GM21717 (cell line): ENCODE measurements around the gene SLC45A3.
"Not testable (repeated sequence)": the region's sequence is repeated elsewhere in the genome, so short reads cannot be mapped to it uniquely, and the experiment has no call there.

Experiments used
- ATAC-seq: cut with Tn5 transposase; IDR thresholded peaks from one replicate; pipeline ENCODE4 v1.9.1; 2021; ENCODE audit warnings: mild to moderate bottlenecking, moderate library complexity; ENCODE audit not compliant: unreplicated experiment

The SLC45A3 gene

DNA sequence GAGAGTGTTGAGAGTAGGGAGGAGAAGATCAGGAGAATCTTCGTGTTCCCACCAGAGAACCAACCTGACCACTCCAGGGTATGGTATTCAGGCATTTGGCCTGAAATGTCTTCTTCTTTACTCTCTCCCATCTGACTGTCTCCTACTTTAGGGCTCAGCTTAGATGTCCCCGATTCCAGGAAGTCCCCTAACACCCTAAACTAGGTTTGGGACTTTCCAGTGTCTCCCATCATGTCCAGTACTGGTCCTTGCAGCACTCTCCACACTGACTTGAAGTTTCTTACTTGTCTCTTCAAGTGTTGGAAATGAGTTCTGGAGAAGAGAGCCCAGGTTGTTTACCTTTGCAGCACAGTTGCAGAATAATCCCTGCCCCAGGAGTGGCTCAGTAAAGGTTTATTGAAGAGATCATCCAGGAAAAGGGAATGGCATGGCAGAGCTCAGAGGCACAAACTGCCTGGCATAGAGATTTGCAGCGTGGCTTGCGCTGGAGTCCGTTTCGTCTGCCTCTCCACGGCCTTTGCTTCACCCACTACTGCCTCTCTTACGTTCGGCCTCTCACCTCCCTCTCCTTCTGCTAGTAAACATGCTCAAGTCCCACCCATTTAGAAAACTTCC lies 42.3 kb downstream of the SLC45A3 start:
- no peak for ATAC-seq

DNA sequence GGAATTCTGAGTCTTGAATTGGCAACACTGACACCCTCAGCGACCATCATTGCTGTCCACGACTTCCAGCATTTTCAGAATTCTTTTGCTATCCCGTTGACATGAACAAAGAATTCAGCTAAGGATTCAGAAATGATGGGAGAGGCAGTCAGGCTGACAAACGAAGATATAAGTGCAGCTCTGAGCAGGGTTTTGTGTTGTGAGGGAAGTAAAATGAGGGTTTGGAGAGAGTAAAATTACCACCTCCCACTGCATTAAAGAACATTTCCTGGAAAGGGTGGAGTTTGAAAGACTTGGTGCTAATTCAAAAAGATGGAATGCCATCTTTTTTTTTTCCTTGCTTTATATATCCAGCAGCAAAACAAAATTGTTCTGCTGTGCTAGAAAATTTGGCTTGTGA lies 43.6 kb downstream of the SLC45A3 start:
- no peak for ATAC-seq

DNA sequence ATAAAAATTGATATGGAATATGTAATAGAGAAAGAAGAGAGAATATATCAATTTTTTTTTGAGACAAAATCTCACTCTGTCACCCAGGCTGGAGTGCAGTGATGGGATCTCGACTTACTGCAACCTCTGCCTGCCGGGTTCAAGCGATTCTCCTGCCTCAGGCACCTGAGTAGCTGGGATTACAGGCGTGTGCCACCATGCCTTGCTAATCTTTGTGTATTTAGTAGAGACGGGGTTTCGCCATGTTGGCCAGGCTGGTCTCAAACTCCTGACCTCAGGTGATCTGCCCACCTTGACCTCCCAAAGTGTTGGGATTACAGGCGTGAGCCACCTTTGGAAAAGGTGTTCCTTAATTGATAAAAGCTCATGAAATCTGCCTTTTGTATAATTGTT lies 44.2 kb downstream of the SLC45A3 start:
- not testable (repeated sequence) for ATAC-seq

DNA sequence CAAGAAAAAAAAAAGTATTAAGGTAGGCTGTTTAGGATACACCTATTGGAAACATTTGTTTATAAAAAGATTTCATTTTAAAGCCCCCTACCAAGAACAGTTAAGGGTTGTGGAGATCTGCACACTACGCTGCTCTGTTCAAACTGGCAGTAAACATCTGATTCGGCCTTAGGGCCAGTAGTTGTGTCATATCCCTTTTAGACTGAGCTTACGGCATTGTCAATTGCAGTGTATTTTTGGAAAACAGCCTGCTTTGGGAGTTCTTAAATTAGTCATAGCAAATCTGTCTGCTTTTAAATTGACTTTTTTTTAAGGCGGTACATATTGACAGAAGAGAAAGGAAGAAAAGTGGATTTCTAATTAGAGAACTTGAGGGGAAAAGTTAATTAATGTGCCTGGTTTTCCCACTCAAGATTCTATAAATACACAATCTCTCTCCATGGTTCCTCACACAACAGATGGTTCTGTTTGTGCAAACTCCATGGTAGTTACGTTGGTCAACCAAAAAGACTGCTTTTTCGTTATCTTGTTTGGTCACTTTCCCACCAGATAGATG lies 46.8 kb downstream of the SLC45A3 start:
- no peak for ATAC-seq

DNA sequence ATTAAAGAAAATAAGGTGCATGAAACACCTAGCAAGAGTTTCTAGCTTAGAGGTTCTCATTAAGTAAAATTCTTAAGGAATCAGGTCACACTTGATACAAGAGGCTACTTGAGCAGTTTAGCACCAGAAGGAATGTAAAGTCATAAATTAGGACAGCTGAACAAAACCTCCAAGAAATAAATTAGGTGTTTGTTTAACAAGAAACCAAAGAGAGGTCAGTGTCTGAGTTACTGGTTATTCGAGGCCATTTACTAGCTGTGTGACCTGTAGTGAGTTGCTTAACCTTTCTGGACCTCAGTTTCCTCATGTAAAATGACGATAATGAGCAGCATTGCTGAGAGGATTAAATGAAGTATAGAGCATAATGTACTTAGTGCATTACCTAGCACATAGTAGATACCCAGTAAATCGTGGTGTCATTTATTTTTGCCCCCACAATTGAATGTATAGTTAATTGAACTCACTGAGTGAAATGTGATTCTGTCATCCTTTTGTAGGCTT lies 47.6 kb downstream of the SLC45A3 start:
- no peak for ATAC-seq

DNA sequence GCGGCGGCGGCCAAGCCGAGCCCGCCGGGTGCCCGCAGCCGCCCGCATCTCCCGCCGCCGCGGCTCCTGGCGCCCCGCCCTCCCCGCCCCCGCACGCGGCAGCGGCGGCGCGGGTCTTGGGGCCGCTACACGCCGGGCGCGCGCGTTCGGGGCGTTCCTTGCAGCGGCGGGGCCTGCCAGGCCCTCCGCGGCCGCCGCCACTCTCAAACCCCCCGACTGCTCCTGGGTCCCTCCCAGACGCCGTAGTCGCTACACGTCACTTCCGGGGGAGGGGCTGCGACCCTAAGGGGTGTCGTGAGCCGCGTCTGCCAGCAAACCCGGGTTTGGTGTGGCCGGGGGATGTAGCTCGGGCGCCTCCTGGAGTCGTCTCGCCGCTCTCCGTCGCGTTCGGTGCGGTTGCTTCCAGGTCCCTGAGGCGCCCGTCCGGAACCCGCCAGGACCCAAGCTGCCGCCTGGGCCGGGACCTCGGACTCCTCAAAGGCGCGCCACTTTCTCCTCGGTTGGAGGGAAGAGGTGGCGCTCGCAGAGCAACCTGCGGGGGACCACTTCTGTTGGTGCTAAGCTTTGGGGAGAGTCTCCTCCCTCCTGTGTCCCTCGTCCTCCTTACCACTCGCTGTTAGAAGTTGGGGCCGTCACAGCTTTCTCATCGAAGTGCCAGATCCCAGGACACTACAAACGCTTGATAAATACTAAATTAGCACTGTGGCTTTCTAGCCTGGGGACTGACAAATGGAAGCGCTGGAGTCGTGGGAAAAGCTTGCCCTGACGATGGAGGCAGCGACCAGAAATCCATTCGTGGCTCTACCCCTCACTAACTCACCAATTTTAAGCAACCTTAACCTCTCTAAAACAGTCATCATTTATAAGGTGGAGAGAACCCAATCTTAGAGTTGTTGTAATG lies 48.3 kb downstream of the SLC45A3 start, which contains the start of gene ELK4:
TSS of gene ELK4 (minus strand) at position 244 of the 901 bp plus-strand sequence. CDS start 8,129 bp downstream, outside the sequence.
- ATAC-seq, result peak; percentile 69

DNA sequence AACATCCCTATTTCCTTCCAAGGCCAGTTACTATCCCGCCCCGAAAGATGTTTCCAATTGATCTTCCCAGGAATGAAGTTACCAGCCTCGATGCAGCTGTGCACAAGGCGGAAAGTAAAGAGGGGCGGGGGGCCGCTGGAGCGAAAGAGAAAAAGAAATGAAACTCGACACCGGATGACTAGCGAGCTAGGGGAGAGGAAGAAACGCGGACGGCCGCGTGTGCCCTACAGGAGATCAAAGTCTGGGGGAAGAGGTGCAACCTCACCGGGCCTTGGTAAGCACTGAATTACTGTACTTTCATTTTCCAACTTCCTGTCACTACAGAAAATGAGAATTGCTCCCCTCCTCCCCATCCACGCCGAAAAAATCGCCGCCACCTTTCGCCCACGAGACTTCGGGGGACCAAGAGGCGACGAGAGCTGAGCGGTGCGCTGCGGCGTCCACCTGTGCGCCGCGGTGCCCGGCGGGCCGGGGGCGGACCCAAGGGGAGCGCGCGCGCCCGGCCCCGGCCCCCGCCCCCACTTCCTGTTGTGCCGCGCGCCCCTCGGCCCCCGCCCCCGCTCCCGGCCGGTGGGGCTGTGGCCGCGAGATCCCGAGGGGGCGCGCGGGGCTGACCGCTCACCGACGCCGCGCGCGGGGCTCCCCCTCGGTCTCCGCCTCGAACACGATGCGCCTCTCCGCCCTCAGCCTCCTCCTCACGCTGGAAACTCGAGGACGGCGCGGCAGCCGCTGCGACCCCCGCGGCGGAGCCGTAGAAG lies 49.1 kb downstream of the SLC45A3 start:
- ATAC-seq, result peak; percentile 65

DNA sequence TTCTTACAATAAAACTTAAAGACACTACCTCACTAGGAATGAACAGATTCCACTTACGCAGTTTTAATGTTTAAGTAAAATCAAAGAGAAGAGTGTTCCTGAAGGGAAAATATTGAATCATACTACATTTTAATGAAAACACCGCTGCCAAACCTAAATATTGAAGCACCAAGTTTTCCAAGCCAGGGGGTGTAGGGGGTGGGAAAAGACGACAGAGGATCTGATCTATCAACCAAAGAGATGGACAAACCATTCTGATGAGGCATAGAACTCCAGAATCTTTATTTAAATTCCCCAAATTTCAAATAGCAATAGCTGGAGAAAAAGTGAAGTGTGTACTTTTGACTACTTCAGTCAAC lies 49.7 kb downstream of the SLC45A3 start:
- ATAC-seq, result no peak

DNA sequence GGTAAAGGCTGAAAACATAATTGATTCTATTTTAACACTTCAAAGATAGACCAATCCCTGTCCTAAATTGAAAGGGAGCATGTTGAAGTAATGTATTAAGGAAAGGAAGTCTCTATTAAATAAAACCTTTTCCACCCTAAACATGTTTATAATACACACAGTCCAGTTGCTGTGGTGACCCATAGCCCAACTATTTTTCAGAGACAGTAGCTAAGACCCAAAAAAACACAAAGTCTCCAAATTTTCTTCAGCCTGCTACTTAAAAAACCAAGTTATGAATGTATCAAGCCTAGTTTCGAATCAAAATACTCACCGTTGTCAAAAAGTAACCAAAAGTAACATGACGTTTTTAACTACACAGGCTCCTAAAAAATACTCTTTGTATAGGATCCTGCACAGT lies 50.1 kb downstream of the SLC45A3 start:
- ATAC-seq, result no peak

DNA sequence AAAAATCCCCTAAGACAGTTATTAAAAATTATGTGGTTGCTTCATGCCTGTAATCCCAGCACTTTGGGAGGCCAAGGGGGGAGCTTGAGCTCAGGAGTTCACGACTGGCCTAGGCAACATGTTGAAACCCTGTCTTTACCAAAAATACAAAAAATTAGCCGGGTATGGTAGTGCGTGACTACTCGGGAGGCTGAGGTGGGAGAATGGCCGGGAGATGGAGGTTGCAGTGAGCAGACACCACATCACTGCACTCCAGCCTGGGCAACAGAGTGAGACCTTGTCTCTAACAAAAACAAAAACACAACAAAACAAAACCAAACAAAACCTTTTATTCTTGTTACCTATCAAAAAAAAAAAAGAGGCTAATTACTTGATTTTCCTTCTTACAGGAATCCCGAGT lies 50.6 kb downstream of the SLC45A3 start:
- no peak for ATAC-seq

DNA sequence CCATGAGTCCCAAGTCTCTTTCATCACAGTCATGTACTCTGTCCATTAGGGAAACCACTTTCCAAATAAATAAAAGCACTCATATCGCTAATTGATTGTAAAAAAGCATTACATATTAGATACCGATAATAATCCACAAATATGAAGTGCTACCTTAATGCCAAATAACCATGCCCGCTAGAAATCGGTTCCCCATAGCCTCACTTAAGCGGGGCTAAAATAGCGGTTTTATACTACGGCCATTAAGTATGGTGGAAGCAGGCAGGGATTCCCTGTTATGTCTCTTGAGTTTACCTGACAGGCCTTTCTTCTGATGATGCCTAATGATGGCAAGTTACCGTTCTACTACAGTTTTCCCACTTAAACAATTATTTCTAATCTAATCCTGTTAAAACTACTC lies 52.4 kb downstream of the SLC45A3 start:
- ATAC-seq, result no peak

DNA sequence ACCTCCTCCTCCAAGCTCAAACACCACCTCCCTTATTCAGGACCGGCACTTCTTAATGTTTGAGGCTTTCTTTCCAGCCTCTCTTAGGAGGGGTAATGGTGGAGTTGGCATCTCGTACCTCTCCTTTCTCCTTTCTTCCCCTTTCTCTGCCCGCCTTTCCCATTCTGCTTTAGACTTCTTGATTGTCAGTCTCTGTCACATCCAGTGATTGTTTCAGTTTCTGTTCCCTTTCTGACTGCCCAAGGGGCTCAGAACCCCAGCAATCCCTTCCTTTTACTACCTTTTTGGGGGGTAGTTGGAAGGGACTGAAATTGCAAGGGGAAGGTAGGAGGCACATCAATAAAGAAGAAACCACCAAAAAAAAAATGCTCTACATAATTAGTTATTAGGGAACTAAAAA lies 54.1 kb downstream of the SLC45A3 start:
- no peak for ATAC-seq

DNA sequence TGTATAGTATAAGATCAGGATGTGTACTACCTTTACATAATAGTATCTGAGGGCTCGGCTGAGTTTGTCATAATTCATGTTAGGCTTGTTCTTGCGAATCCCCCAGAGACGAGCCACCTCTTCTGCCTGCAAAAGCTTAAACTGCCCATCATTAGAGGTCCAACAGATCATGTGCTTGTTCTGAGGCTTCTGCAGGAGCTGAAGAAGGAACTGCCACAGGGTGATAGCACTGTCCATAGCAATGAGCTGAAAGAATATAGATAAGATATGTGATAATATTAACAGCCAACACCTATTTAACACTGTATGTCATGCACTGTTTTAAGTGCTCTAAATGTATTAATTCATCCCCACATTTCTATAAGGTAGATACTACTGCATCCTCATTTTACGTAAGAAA lies 56.7 kb downstream of the SLC45A3 start:
- ATAC-seq, result no peak

DNA sequence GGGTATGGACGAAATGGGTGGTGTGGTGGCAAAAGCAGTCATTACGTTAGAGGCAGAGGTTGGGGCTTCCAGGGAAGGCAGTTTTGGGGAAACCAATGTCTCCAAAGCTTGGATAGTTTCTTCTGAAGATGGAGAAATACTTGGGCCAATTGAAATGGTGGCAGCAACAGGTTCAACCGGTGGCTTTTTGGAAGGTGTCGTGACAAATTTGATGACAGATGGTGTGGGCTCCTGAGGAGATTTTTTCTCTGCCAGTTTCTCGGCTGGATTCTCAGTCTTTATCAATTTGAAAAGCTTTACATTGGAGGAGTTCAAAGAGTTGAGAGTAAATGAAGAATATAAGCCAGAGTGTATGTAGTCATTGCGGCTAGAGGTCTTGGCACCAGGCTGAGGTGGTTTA lies 60.0 kb downstream of the SLC45A3 start:
- ATAC-seq, result no peak

DNA sequence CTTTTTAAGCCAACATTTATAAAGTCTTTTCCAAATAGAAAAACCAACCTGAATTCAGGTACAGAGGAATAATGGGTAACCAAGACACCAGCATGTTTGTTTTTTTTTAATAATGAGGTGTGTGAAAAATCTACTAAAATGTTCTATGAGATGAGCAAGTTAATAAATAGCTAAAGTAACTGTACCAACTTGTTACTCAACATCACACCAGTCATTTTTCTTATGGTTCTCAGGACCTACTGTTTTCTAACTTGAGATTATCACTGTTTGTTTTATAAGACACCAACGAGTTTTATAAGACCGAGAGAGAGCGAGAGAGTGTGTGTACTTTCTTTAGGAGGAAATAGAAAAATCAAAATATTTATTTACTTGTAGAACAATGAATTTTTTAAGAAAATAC lies 60.9 kb downstream of the SLC45A3 start:
- ATAC-seq, result no peak

DNA sequence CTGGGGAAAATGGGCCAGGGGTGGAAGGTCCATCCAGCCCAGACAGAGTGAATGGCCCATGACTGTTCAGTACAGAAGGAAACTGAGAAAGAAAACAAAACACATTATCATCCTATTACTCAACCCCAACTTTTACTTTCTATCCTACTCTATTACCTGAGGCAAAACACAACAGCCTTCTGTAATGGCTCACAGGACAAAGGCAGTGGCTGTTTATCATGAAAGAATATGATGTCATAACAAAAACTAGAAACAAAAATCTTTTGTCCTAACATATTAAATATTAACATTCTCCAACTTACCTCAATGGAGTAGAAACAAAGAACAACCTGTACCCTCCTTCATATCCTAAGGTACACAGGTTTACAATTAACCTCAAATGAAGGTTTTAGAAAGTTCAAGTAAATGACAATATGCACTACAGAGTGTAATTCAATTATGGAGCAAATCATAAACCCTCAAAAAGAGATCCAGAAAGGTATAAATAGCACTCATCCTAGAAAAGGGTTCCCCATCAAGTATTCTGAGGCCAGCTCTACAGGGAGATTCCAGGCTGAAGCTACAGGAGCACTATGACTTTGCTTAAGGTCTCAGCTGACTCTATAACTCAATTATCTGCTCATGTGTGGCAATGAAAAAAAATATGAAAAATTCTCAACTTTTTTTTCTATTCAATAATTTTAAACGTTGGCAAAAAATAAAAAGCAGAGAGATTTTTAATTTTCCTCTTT lies 63.6 kb downstream of the SLC45A3 start:
- ATAC-seq, result no peak

DNA sequence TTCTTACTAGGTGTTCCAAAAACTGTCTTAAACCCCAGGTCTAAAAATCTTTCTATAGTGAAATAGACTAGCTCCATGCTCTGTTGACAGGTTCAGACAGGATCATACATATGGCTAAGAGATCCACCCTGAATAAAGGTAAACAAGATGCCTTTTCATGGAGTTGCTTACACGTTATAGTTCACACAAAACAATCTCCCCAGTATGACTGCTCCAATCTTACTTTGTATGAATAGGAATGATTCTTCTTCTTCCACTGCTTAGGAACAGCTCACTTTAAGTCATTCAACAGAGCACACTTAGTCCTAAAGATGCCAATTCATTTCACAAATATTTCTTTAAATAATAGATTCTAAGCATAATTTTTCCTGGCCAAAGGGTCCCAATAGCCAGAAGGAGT lies 64.5 kb downstream of the SLC45A3 start:
- ATAC-seq, result no peak

DNA sequence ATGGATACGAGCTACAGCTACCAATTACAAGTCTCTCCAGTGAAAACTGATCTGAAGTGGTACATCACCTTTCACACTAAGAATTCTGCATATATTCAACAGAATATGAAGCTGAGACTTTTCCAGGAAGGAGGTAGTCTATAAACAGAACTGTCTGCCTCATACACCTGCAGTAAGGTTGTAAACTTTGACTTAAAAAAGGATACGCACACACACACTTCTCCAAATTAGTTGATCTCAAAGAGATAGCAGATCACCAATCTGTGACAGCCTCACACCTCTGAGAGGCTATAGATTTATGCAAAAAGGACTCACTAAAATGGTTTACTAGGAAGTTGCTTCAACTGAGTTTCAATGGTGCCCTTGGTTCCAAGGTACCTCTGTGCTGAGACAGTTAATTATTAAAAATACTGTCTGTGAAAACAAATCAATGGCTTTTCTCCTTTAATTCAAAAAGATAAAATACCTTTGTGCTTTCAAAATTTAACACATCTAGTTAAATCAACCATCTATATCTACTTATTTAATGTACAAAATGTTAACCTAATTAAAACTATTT lies 66.4 kb downstream of the SLC45A3 start:
- ATAC-seq, result no peak

DNA sequence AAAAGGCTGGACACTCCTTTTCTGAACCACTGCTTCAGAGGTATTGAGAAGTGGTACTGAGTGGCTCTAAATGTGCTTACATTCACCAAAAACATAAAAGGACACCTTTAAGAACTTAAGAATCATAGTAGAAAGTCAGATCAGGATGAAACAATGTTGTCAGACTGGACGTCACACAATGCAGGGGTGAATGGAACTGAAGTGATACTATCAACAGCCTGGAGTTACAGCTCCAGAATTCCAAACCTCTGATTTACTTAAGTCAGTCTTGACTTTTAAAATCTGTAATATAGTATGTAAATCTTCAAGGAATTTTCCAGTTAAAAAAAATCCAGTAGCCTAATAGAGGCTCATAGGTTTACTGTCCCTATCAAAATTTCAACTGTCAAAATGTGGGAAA lies 67.8 kb downstream of the SLC45A3 start:
- no peak for ATAC-seq

DNA sequence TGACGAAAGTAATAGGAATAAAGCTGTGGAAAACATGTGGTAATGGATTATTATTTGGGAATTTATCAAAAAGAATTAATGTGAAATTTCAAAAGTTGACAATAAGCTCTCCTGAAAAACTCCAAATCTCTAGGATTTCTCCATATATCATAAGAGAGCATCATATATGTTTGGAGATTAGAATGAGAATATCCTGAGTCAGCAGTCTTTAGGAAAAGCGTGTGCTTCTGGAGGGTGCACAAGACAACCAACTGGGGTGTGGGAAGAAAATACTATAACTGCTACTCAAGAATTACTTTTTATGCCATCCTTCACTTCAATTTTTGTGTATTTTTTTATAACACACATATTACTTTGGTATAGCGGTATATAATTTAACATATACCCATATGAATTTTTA lies 68.2 kb downstream of the SLC45A3 start:
- no peak for ATAC-seq
